ENCODE results near the gene PLAGL2. TPM values are rescaled to one million over a fixed set of nuclear protein-coding genes. Genes with fewer than 3 reads are reported as not detected.

The PLAGL2 gene
- total and polyA plus RNA-seq, 4 donors: 1.3 to 7.2 (median 1.6) TPM

DNA sequence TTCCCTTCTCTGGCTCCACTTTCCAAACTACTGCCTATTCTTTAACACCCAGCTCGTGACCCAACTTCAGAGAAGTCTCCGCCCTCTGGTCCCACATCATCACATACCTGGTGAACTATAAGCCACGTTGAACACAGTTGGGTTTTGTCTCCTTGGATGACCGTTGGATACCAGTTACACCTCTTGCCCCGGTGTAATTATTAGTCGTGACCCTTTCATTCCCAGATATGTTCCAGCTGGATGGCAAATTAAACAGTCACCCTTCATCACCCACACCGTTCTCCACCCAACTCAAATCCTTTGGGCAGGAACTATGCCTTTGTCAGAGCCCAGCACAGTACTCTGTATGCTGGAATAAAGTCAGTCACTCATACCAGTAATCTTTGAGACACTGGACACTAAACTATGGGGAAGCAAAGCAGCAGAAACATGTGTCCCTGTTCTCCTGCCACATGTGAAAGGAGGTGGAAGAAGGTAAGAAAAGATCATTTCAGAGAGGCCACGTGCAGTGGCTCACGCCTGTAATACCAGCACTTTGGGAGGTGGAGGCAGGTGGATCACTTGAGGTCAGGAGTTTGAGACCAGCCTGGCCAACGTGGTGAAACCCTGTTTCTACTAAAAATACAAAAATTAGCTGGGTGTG is 22.5 kb downstream of the PLAGL2 start:
- H3K27me3 ChIP-seq (ENCODE audit: control insufficient read depth in 4 of 4, insufficient read depth in 4 of 4, low read length in 3 of 4): no peaks in the 10 kb centered on the region
- TF ChIP-seq NR2F2 (IDR thresholded peaks at IDR 0.05) (no peak), FOXA1 (IDR thresholded peaks at IDR 0.05) (no peak), TAF1 (conservative IDR thresholded peaks at IDR 0.05) (no peak), RAD21 (IDR thresholded peaks at IDR 0.05) (no peak), YY1 (IDR thresholded peaks at IDR 0.05) (no peak), SP1 (IDR thresholded peaks at IDR 0.05) (no peak), RXRA (IDR thresholded peaks at IDR 0.05) (no peak), EGR1 (IDR thresholded peaks at IDR 0.05; ENCODE audit: low read depth in 2 of 2) (no peak), HNF4G (IDR thresholded peaks at IDR 0.05) (no peak), HNF4A (conservative IDR thresholded peaks at IDR 0.05) (no peak), FOXA2 (IDR thresholded peaks at IDR 0.05) (no peak), JUND (IDR thresholded peaks at IDR 0.05) (no peak), GABPA (IDR thresholded peaks at IDR 0.05 in 1 of 2, conservative IDR thresholded peaks at IDR 0.05 in 1 of 2) (no peak)
- TF ChIP-seq, protein P1, sequence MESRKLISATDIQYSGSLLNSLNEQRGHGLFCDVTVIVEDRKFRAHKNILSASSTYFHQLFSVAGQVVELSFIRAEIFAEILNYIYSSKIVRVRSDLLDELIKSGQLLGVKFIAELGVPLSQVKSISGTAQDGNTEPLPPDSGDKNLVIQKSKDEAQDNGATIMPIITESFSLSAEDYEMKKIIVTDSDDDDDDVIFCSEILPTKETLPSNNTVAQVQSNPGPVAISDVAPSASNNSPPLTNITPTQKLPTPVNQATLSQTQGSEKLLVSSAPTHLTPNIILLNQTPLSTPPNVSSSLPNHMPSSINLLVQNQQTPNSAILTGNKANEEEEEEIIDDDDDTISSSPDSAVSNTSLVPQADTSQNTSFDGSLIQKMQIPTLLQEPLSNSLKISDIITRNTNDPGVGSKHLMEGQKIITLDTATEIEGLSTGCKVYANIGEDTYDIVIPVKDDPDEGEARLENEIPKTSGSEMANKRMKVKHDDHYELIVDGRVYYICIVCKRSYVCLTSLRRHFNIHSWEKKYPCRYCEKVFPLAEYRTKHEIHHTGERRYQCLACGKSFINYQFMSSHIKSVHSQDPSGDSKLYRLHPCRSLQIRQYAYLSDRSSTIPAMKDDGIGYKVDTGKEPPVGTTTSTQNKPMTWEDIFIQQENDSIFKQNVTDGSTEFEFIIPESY (IDR thresholded peaks at IDR 0.05): no peak
- TF ChIP-seq, protein P2, sequence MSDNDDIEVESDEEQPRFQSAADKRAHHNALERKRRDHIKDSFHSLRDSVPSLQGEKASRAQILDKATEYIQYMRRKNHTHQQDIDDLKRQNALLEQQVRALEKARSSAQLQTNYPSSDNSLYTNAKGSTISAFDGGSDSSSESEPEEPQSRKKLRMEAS (IDR thresholded peaks at IDR 0.05): no peak
- TF ChIP-seq, protein P3, sequence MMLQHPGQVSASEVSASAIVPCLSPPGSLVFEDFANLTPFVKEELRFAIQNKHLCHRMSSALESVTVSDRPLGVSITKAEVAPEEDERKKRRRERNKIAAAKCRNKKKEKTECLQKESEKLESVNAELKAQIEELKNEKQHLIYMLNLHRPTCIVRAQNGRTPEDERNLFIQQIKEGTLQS (IDR thresholded peaks at IDR 0.05): no peak
- TF ChIP-seq, protein P4, sequence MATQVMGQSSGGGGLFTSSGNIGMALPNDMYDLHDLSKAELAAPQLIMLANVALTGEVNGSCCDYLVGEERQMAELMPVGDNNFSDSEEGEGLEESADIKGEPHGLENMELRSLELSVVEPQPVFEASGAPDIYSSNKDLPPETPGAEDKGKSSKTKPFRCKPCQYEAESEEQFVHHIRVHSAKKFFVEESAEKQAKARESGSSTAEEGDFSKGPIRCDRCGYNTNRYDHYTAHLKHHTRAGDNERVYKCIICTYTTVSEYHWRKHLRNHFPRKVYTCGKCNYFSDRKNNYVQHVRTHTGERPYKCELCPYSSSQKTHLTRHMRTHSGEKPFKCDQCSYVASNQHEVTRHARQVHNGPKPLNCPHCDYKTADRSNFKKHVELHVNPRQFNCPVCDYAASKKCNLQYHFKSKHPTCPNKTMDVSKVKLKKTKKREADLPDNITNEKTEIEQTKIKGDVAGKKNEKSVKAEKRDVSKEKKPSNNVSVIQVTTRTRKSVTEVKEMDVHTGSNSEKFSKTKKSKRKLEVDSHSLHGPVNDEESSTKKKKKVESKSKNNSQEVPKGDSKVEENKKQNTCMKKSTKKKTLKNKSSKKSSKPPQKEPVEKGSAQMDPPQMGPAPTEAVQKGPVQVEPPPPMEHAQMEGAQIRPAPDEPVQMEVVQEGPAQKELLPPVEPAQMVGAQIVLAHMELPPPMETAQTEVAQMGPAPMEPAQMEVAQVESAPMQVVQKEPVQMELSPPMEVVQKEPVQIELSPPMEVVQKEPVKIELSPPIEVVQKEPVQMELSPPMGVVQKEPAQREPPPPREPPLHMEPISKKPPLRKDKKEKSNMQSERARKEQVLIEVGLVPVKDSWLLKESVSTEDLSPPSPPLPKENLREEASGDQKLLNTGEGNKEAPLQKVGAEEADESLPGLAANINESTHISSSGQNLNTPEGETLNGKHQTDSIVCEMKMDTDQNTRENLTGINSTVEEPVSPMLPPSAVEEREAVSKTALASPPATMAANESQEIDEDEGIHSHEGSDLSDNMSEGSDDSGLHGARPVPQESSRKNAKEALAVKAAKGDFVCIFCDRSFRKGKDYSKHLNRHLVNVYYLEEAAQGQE (IDR thresholded peaks at IDR 0.05): no peak
- TF ChIP-seq, protein P5, sequence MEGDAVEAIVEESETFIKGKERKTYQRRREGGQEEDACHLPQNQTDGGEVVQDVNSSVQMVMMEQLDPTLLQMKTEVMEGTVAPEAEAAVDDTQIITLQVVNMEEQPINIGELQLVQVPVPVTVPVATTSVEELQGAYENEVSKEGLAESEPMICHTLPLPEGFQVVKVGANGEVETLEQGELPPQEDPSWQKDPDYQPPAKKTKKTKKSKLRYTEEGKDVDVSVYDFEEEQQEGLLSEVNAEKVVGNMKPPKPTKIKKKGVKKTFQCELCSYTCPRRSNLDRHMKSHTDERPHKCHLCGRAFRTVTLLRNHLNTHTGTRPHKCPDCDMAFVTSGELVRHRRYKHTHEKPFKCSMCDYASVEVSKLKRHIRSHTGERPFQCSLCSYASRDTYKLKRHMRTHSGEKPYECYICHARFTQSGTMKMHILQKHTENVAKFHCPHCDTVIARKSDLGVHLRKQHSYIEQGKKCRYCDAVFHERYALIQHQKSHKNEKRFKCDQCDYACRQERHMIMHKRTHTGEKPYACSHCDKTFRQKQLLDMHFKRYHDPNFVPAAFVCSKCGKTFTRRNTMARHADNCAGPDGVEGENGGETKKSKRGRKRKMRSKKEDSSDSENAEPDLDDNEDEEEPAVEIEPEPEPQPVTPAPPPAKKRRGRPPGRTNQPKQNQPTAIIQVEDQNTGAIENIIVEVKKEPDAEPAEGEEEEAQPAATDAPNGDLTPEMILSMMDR (IDR thresholded peaks at IDR 0.05; ENCODE audit: low read depth, low read length, missing input control): no peak
- 88% methylated on average over 10 of the region's 10 CpGs for WGBS
- no peaks in the 10 kb centered on the region for H3K9me3 ChIP-seq (ENCODE audit: control insufficient read depth in 4 of 4, low read length in 3 of 4)
- H3K27ac ChIP-seq (ENCODE audit: low read depth in 1 of 2, low read length in 2 of 2): no peak overlapping the region
- H3K4me1 ChIP-seq (ENCODE audit: control insufficient read depth in 4 of 4, insufficient read depth in 4 of 4, low read length in 3 of 4): peaks cover 0 to 9% (median under 1%) of the 10 kb centered on the region in 4 donors
- no peak for DNase-seq (ENCODE audit: low spot score)
- H3K9ac ChIP-seq (ENCODE audit: low read depth in 1 of 2, low read length in 2 of 2): no peak overlapping the region
- no peaks in the 10 kb centered on the region for H3K36me3 ChIP-seq (ENCODE audit: control insufficient read depth in 4 of 4, insufficient read depth in 3 of 4, low read depth in 1 of 4, low read length in 3 of 4)
- H3K4me3 ChIP-seq (ENCODE audit: low read depth in 1 of 3, low read length in 3 of 3): no peak overlapping the region
